ENCODE measurements around the gene SOX6.

GRCh38 chr11:16261836-16262644 lies 94.3 kb downstream of the SOX6 start:
- no peak for TF ChIP-seq CTCF (IDR thresholded peaks at IDR 0.05; ENCODE audit: insufficient read depth, low read depth, low read length)
- TF ChIP-seq EZH2 (IDR thresholded peaks at IDR 0.05; ENCODE audit: insufficient read depth, low read length) = no peak

All from astrocyte (in vitro differentiated cells and primary cell).